ENCODE measurements around the gene LYZL1.

- no peak for TF ChIP-seq CTCF (IDR thresholded peaks at IDR 0.05)
- no peak for TF ChIP-seq POLR2A (IDR thresholded peaks at IDR 0.05)
Observed at GRCh38 chr10:29353887-29354561, 65.2 kb downstream of the LYZL1 start.
